ENCODE measurements around the gene UAP1L1.
"Not testable (repeated sequence)": the region's sequence is repeated elsewhere in the genome, so short reads cannot be mapped to it uniquely, and the experiment has no call there.

UAP1L1 gene

DNA sequence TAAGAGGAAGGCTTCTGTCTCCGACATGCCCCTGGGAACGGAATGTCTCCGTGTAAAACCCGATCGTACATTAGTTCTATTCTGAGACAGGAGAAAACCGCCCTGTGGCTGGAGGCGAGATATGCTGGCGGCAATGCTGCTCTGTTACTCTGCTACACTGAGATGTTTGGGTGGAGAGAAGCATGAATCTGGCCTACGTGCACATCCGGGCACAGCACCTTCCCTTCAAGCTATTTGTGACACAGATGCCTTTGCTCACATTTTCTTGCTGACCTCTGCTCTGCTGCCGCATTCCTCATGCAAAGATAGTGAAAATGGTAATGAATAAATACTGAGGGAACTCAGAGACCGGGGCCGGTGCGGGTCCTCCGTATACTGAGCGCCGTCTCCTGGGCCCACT is 39.4 kb downstream of the UAP1L1 start:
- Histone ChIP-seq H3K9me3 (ENCODE audit: insufficient read depth, low read length) (no peaks in the 10 kb centered on the region), H3K9ac (ENCODE audit: insufficient read length, low read depth) (no peak overlapping the region), H3K27me3 (ENCODE audit: insufficient read depth, insufficient read length) (peaks cover 26% of the 10 kb centered on the region), H3K4me3 (ENCODE audit: insufficient read length, low read depth) (no peak overlapping the region), H3K36me3 (ENCODE audit: insufficient read depth, insufficient read length, low read length) (peaks cover 16% of the 10 kb centered on the region), H3K4me1 (ENCODE audit: insufficient read depth, insufficient read length) (peaks cover 7% of the 10 kb centered on the region)
- TF ChIP-seq SUZ12 (IDR thresholded peaks at IDR 0.05; ENCODE audit: extremely low read depth, insufficient read depth, insufficient read length): no peak
- no peak for TF ChIP-seq ZNF274 (IDR thresholded peaks at IDR 0.05; ENCODE audit: low read depth, low read length)
- TF ChIP-seq YY1 (IDR thresholded peaks at IDR 0.05; ENCODE audit: insufficient read depth, insufficient read length): no peak
- DNase-seq (ENCODE audit: low read depth, low spot score): no peak

DNA sequence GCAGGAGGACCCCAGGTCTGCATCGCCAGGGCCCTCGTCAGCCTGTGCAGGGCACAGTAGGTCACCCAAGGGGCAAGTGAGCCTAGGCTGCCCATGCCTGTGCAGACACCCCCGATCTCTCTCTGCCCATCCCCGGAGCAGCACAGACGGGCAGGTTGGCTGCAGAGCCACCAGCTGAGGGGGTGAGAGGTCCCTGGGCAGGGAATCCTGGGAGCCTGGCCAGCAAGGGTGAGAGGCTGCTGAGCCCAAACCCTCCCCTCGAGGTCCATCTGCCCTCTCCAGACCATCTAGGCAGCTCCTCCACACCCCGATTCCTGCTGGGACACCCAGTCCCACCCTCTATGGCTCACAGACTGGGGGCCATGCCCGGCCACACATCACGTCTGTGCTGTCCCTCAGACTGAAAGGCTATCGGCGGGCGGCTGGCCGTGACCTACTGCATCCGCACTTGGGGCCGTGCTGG is 40.0 kb downstream of the UAP1L1 start:
- TF ChIP-seq SUZ12 (IDR thresholded peaks at IDR 0.05; ENCODE audit: extremely low read depth, insufficient read depth, insufficient read length) (no peak), ZNF274 (IDR thresholded peaks at IDR 0.05; ENCODE audit: low read depth, low read length) (no peak), YY1 (IDR thresholded peaks at IDR 0.05; ENCODE audit: insufficient read depth, insufficient read length) (no peak)
- H3K36me3 ChIP-seq (ENCODE audit: insufficient read depth, insufficient read length, low read length): peaks cover 11% of the 10 kb centered on the region
- peak overlapping the region; percentile 42 for H3K9ac ChIP-seq (ENCODE audit: insufficient read length, low read depth)
- H3K9me3 ChIP-seq (ENCODE audit: insufficient read depth, low read length): no peaks in the 10 kb centered on the region
- DNase-seq (ENCODE audit: low read depth, low spot score): no peak
- peaks cover 26% of the 10 kb centered on the region for H3K27me3 ChIP-seq (ENCODE audit: insufficient read depth, insufficient read length)
- no peak overlapping the region for H3K4me3 ChIP-seq (ENCODE audit: insufficient read length, low read depth)
- H3K4me1 ChIP-seq (ENCODE audit: insufficient read depth, insufficient read length): peaks cover 7% of the 10 kb centered on the region

DNA sequence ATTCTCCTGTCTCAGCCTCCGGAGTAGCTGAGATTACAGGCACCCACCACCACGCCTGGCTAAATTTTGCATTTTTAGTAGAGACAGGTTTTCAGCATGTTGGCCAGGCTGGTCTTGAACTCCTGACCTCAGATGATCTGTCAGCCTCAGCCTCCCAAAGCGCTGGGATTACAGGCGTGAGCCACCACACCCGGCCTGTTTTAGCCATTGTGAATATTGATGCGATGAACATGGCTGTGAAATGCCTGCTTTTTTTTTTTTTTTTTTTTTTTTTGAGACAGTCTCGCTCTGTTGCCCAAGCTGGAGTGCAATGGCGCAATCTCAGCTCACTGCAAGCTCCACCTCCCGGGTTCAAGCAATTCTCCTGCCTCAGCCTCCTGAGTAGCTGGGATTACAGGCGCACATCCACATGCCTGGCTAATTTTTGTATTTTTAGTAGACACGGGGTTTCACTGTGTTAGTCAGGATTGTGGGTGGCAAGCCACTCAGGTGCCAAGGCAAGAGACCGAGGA is 40.8 kb downstream of the UAP1L1 start:
- H3K4me3 ChIP-seq (ENCODE audit: insufficient read length, low read depth); H3K9me3 ChIP-seq (ENCODE audit: insufficient read depth, low read length); H3K9ac ChIP-seq (ENCODE audit: insufficient read length, low read depth); H3K36me3 ChIP-seq (ENCODE audit: insufficient read depth, insufficient read length, low read length); DNase-seq (ENCODE audit: low read depth, low spot score); H3K4me1 ChIP-seq (ENCODE audit: insufficient read depth, insufficient read length): not testable (repeated sequence)
- peaks cover 22% of the 10 kb centered on the region for H3K27me3 ChIP-seq (ENCODE audit: insufficient read depth, insufficient read length)

DNA sequence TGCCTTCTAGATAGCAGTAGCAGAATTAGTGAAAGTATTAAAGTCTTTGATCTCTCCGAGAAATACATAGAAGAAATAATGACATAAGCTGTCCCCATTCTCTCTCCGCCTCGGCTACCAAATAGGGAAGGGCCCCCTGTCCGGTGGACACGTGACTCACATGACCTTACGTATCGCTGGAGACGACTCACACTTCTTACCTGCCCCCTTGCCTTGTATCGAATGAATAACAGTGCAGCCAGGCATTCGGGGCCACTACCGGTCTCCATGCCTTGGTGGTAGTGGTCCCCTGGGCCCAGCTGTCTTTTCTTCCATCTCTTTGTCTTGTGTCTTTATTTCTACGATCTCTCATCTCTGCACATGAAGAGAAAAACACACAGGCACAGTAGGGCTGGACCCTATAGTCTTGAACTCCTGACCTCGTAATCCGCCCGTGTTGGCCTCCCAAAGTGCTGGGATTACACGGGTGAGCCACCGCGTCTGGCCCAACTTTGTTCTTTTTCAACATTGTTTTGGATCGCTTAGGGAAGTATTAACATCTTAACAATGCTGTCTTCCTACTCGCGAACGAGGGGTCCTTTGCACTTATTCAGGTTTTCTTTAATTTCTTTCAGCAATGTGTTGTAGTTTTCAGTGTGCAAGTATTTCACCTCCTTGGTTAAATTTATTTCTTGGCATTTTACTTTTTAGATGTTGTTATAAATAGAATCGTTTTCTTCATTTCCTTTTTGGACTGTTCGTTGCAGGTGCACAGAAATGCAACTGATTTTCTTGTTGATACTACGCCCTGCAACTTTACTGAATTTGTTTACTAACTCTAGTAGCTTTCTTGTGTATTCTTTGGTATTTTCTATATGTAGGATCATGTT is 44.8 kb downstream of the UAP1L1 start:
- H3K4me3 ChIP-seq (ENCODE audit: insufficient read length, low read depth); H3K9me3 ChIP-seq (ENCODE audit: insufficient read depth, low read length); DNase-seq (ENCODE audit: low read depth, low spot score); H3K36me3 ChIP-seq (ENCODE audit: insufficient read depth, insufficient read length, low read length); H3K27me3 ChIP-seq (ENCODE audit: insufficient read depth, insufficient read length); H3K9ac ChIP-seq (ENCODE audit: insufficient read length, low read depth); H3K4me1 ChIP-seq (ENCODE audit: insufficient read depth, insufficient read length): not testable (repeated sequence)

- H3K36me3 ChIP-seq (ENCODE audit: insufficient read depth, insufficient read length, low read length); H3K4me1 ChIP-seq (ENCODE audit: insufficient read depth, insufficient read length); DNase-seq (ENCODE audit: low read depth, low spot score); H3K27me3 ChIP-seq (ENCODE audit: insufficient read depth, insufficient read length); H3K4me3 ChIP-seq (ENCODE audit: insufficient read length, low read depth); H3K9ac ChIP-seq (ENCODE audit: insufficient read length, low read depth); H3K9me3 ChIP-seq (ENCODE audit: insufficient read depth, low read length): not testable (repeated sequence)
Measured at GRCh38 chr9:137122796-137123467, 45.6 kb downstream of the UAP1L1 start.

- no peak for TF ChIP-seq SUZ12 (IDR thresholded peaks at IDR 0.05; ENCODE audit: extremely low read depth, insufficient read depth, insufficient read length)
- TF ChIP-seq YY1 (IDR thresholded peaks at IDR 0.05; ENCODE audit: insufficient read depth, insufficient read length): no peak
- no peak for TF ChIP-seq ZNF274 (IDR thresholded peaks at IDR 0.05; ENCODE audit: low read depth, low read length)
- no peak for DNase-seq (ENCODE audit: low read depth, low spot score)
- Histone ChIP-seq H3K27me3 (ENCODE audit: insufficient read depth, insufficient read length) (no peaks in the 10 kb centered on the region), H3K36me3 (ENCODE audit: insufficient read depth, insufficient read length, low read length) (no peaks in the 10 kb centered on the region), H3K4me3 (ENCODE audit: insufficient read length, low read depth) (no peak overlapping the region), H3K4me1 (ENCODE audit: insufficient read depth, insufficient read length) (no peaks in the 10 kb centered on the region), H3K9me3 (ENCODE audit: insufficient read depth, low read length) (no peaks in the 10 kb centered on the region), H3K9ac (ENCODE audit: insufficient read length, low read depth) (no peak overlapping the region)
Measured at GRCh38 chr9:137123468-137123837, 46.1 kb downstream of the UAP1L1 start.

DNA sequence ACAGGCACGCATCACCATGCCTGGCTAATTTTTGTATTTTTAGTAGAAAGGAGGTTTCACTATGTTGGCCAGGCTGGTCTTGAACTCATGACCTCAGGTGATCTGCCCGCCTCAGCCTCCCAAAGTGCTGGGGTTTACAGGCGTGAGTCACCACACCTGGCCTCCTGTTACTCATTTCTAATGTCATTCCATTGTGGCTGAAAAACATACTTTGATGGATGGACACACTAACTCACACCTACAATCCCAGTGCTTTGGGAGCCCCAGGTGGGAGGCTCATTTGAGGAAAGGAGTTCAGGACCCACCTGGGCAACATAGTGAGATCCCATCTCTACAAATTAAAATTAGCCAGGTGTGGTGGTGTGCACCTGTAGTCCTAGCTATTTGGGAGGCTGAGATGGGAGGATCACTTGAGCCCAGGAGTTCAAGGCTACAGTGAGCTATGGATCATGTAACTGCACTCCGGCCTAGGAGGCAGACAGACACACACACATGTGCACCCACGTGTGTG is 46.7 kb downstream of the UAP1L1 start:
- H3K4me3 ChIP-seq (ENCODE audit: insufficient read length, low read depth); H3K4me1 ChIP-seq (ENCODE audit: insufficient read depth, insufficient read length); H3K9ac ChIP-seq (ENCODE audit: insufficient read length, low read depth); H3K9me3 ChIP-seq (ENCODE audit: insufficient read depth, low read length); DNase-seq (ENCODE audit: low read depth, low spot score); H3K27me3 ChIP-seq (ENCODE audit: insufficient read depth, insufficient read length); H3K36me3 ChIP-seq (ENCODE audit: insufficient read depth, insufficient read length, low read length): not testable (repeated sequence)

Data from NT2/D1 (cell line).